HG03066 (cell line): ENCODE measurements around the gene DDX56.

Experiments
- ATAC-seq: cut with Tn5 transposase; IDR thresholded peaks from one replicate; pipeline ENCODE4 v1.9.1; 2021; ENCODE audit warnings: low read depth; ENCODE audit not compliant: unreplicated experiment

Gene DDX56

DNA sequence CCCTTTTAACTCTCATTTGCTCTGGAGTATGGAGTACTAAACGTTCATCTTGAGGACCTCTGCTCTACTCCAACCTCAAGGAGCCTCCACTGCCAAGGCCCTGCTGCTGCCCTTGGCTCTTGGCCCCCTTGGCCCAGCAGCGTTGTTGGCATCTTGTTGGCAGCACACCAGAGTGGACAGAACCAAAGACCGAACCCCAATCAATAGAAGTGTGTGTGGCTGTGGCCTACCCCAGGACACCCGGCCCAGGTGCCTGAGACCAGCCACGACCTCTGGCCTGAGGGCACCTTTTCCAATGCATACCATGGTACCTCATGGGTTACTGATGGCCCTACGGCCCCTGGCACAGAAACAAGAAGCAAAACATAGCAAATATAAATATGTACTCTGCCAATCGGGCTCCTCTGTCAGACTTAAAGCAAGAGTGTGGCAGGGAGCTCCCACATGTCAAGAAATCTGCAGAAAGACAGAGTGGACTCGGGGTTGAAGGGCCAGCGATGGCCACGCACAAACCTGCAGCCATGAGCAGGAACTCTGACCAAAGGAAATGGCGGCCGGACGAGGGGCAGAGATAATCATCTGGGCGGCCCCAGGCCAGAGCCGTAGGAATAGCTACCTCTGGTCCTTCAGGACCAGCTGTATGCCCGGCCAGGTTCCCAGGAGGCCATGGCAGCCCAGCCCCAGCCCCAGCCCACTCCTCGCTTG lies 35.5 kb downstream of the DDX56 start:
- no peak for ATAC-seq

DNA sequence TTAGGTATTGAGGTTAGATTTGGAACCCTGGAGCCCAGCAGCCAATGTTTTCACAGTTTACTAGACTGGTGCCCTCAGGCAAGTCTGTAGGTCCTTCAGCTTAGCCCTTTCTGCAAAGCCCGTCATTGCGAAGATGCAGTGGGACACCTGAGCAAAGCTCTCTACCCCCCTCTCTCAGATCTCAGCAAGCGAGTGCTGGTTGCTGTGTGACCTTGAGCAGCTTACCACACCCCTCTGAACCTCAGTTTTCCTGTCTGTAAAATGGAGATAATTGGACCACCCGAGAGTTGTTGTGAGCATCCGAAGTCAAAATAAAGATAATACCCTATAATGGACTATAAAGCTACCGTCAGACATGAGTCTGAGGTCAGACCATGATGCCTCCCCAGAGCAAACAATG lies 36.3 kb downstream of the DDX56 start:
- no peak for ATAC-seq

DNA sequence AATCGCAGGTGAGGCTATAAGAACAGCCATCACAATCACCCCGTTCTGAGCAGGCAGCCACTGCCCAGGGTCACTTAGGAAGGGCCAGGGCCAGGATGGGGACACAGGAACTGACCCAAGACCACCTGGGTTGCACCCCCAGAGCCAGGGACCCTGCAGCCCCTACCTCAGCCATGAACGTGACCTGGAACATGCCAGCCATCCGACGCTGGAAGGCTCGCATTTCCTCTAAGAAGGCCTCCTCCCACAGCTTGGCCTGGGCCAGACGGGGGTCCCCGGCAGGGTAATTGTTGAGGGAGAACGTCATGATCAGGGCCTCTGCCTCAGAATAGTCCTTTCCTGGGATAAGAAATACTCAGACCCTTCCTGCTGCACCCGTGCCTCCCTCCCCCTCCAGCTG lies 37.6 kb downstream of the DDX56 start:
- ATAC-seq = no peak

DNA sequence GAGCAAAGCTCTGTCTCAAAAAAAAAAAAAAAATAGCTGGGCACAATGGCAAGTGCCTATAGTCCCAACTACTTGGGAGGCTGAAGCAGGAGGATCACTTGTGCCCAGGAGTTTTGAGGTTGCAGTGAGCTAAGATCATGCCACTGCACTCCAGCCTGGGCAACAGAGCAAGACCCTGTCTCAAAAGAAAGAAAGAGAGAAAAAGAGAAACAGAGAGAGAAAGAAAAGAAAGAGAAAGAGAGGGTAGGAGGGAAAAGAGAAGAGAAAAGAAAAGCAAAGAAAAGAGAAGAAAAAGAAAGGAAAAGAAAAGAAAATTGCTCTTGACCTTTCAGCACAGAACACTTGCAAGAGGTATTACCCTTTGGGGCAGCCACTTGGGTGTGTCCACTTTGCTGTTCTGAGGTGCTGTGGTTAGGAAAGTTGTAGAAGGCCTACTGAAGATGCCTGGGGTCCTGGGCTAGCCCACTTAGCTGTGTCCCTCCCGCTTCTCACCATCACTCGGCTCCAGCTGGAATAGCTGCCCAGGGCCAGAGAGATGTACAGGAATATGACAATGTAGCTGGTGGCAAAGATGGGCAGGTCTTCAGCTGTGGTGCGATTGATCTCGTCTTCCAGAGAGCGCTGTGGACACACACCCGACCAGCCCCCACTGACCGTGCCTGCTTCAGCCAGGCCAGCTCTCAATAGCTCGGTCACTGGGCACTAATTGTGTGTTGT lies 38.2 kb downstream of the DDX56 start:
- ATAC-seq = no peak

DNA sequence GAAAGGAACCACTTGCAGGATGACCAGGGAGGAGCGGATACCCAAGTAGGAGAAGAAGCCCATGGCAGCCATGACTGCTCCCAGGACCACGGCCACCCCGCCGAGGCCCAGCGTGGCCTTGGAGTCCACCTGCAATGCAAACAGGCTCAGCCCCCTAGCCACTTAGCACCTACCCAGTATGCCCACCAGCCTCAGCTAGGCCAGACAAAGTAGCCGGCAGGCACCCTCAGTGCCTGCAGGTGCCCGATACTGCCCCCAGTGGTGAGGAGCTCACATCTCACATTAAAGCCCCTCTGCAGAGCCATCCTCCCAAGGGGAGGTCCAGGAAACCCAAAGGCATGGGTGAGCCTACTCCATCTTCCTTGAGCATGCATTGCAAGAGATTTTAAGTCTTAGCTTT lies 39.2 kb downstream of the DDX56 start:
- no peak for ATAC-seq

DNA sequence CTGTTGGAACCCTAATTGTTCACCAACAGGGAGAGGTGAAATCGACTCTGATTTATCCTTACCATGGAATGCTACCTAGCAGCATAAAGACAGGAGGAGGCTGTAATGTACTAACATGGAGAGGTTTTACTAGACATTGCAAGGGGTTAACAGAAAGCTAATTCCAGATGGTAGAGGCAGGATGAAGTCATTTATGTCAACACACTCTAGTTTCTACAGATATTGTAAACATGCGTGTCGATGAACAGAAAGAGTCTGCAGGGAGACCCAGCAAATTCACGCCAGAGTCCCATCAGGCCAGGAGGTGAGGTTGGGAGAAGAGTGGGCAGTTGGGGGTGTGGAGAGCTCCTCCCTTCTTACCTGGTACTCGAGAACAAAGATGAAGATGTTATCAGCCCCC lies 39.6 kb downstream of the DDX56 start:
- ATAC-seq = no peak

DNA sequence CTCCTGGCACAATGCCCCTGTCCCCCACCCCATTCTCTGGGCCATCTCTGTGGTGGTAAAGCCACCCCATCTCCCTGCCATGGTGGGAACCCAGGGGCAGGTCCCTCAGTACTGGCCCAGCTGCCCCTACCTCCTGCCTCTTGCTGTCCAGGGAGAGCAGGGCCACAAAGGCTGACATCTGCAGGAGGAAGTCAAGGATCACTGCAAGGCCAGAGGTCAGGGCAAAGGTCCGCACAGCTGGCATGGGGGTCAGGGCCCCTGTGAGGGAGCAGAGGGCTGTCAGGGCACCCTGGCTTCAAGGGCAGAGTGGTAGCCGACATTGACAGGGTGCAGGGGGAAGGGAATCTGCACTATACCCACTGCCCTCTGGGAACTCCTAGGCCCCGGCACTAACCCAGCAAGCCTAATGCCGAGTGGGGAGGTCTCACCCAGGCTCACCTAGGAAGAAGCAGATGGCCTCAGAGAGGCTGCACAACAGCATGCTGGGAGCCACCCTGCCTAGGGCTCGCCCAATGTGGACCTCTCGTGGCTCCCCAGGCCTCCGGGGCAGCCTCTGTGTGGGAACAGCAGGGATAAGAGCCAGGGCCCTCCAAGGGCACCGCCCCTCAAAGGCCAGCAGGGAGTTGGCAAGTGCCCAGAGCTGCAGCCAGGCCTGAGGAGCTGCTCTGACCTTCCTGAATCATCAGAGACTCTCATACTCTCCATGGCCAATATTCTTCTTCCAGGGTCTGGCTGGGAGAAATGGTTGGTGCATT lies 40.2 kb downstream of the DDX56 start:
- no peak for ATAC-seq

DNA sequence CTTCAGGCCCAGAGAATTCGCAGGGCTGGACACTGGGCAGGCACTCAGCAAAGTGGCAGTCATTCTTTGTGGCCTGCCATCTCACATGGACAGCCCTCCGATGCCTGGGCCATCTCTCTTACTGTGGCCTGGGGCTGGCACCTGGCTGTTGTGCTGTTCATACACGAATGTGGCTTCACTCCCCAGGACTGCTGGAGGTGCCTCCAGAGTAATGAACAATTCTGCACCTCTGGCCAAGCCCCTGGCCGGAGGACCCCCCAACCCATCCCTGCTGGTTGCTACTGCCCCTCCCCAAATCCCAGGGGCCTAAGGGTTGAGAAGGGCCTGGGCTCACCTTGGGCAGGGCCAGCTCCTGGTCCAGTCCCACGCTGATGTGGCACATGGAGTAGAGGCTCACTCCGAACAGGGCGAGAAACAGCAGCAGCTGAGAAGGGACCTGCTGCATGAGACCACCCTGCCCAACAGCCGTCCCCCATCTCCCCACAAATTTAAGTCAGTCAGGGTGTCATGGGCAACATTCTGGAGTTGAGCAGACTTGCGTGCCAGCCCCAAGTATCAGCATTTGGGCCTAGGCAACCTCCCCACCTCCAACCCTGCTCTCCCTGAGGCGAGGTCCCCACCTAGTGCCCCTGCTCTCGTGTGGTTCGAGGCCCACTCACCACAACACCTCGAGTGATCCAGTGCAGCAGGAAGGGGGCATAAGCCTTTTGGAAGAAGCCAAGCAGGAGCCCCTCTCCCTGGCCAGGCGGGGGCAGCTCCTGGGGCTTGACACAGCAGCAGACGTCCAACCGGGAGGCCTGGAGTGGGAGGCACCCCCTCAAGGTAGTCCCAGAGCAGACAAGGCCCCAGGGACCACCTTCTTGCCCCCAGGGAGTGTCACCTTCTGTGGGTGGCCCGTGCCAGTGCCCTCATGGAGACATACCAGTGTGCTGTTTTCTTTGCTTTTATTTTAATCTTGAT lies 42.0 kb downstream of the DDX56 start:
- ATAC-seq = no peak

DNA sequence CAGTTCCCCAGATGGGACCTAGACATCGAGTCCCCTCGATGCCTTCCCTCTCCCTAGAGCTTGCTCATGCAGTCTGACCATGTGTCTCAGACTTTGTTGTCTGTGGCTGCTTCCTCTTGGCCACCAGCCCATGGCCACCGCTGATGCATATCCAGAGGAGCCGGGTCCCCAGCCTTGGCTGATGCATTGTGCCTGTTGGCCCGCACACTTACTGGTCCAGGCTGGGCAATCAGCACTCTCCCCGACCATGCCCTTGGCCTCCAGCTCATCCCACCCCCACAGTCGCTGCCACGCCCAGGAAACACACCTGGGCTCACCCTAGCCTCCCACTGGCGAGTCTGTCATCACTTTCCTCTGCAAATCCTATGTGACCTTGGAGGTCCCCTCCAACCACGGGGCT lies 42.7 kb downstream of the DDX56 start:
- ATAC-seq = no peak

DNA sequence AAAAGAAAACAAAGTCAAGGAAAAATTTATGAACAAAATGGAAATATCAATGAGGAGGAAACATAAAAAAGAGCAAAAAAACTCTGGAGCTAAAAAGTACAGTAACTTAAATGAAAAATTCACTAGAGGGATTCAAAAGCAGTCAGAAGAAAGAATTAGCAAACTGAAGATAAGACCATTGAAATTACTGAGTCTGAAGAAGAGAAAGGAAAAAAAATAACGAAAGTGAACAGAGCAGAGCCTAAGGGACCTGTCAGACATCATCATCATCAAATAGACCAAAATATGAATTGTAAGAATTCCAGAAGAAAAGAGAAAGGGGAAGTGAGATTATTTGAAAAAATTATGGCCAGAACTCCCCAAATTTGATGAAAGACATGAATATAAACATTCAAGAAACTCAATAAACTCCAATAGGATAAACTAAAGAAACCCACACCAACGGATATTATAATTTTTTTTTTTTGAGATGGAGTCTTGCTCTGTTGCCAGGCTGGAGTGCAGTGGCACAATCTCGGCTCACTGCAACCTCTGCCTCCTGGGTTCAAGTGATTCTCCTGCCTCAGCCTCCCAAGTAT lies 48.8 kb downstream of the DDX56 start:
- ATAC-seq = no peak

DNA sequence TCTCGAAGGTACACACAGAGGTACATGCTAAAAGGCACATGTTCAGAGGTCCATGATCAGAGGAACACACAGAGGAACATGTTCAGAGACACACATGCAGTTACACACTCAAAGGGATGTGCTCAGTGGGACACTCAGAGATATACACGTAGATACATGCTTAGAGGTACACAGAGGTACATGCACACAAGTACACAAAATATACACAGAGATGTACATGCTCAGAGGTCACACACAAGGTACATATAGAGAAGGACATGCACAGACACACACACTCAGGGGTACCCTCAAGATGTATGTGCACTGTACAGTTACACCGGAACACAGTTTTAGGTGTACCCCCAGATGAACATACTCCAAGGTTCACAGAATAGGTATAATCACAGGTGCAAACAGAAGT lies 51.4 kb downstream of the DDX56 start:
- ATAC-seq = no peak

DNA sequence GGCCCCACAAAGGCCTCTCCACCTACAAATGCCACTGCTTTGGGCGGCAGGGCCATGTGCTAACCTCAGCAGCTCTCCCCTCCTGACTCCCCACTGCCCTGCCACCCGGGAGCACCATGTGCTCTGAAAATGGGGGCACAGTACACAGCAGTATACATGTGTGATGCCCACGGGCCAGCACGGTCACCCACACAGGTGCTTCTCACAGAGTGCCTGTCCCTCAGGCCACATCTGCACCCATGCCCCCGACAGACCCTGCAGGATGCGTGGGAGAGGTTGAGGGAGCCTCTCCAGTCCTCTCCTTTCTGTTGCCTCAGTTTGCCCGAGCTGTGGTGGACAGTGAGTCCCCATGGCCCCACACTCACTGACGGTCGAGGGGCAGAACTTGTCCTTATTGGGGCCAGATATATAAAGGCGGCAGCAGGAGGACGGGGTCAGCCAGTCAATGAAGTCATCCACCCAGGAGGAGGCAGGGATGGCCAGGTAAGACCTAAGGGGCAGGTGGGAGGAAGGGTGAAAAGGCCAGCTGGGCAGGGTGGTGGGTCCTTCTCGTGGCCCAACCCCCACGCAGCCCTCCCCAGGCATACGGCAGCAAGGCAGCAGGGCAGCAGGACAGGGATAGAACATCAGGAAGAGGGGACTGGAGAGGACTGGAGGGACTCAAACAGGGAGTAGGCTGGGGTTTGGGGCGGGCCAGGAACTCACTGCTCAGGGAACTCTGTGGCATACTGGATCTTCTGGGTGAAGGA lies 52.2 kb downstream of the DDX56 start:
- ATAC-seq = no peak

DNA sequence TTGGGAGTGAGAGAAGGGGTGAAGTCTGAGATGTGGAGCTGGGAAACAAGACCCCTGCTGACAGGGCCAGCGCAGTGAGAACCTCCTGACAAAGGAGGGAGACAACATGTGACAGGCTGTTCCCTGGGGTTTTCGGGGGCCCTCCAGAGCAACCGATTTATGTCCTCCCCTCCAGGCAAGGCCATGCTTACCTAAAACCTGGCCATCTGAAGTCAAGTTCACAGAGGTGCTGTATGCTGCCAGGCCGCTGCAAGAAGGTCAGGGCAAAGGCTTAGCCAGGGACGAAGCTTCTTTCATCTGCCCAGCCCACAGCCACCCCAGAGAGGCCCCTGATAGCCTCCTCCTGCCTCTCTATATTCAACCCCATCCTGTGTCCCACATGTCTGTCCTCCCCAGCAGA lies 53.1 kb downstream of the DDX56 start:
- ATAC-seq = no peak

DNA sequence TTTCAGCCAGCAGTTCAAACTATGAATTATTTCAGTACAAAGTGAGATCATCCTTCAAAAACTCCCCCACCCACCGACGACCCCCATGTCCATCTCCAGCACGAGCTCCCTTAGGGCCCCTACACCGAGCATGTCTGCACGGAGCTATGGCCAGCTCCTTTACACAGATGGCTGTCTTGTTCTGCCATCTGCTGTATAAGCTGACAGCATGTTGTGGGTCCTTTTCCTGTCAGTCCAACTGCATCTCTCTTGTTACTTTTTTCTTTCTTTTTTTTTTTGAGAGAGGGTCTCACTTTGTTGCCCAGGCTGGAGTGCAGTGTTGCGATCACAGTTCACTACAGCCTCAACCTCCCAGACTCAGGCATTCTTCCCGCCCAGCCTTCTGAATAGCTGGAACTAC lies 54.2 kb downstream of the DDX56 start:
- no peak for ATAC-seq

DNA sequence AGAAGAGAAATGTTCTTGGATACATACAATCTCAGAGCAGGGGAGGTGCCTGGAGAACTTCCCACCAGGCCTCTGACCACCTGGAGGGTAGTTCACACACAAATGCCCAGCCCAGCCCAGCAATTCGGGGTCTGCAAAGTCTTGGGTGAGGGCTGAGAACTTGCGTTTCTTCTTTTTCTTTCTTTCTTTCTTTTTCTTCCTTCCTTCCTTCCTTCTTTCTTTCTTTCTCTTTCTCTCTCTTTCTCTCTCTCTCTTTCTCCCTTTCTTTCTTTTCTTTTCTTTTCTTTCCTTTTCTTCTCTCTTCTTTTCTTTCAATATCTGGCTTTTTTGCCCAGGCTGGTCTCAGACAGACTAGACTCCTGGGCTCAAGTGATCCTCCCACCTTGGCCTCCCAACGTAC lies 54.9 kb downstream of the DDX56 start:
- ATAC-seq = no peak

DNA sequence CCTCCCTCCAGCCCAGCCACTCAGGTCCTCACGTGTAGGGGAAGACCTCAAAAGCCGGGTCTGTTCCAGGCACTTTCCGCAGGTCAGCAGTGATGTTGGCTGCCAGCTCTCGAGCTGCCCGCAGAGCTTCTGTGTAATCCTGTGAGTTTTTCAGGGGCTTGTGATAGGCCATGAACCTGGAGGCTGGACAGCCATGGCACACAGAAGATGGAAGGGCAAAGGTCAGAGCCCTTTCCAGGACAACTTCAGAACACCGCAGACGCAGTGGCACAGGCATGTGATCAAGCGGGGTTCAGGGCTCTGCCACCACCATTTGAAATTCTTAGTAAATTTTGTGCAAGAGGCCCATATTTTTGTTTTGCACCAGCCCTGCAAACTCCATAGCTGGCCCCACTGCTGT lies 56.5 kb downstream of the DDX56 start:
- no peak for ATAC-seq
